Stimulated activated CD4-positive, alpha-beta T cell treated with anti-CD3 and anti-CD28 coated beads, Interleukin-1b, Interleukin-23, amount 100 ng/mL, for 24 hours (primary cell): ENCODE measurements around the gene PALB2.

Experiments used
- DNase-seq, 4 experiments: peaks; one replicate each; pipeline ENCODE4 v3.0.0-alpha.2; 2020; ENCODE audit warnings: low read depth in 4 of 4, low spot score in 1 of 4

Gene PALB2

GRCh38 chr16:23556881-23557778 is 84.0 kb downstream of the PALB2 start, which contains the start of the genes EARS2 and UBFD1:
Gene EARS2 (minus strand): TSS chr16:23557350. CDS start chr16:23557343, 7 bp downstream.
Gene UBFD1 (plus strand): TSS chr16:23557727. CDS start chr16:23557743, 16 bp downstream.
- DNase-seq = peak; percentile 95 to 98 (median 96)

GRCh38 chr16:23554536-23554935 is 86.6 kb downstream of the PALB2 start:
- no peak for DNase-seq
